K562 (cell line): Measurements from ENCODE around the gene RPTOR. TPM values are rescaled to one million over a fixed set of nuclear protein-coding genes. Genes with fewer than 3 reads are reported as not detected.
A peak's percentile ranks its signal among the peaks of the same experiment; 100 is the strongest.

Source experiments
- ATAC-seq: fragments of 200-7000 bp; cut with Tn5 transposase; 3 replicates; pipeline ENCODE4 v1.9.1; 2020; ENCODE audit warnings: moderate library complexity
- BruUV-seq: library from RNA; stranded (reverse); fragments of 400-500 nt; replicated peaks from 2 replicates; lab custom pipeline; 2021; lab: Mats Ljungman, UMichigan
- CTCF ChIA-PET: fragments of 300-600 bp; formaldehyde crosslinking; extraction: SDS; loops from one replicate; lab custom pipeline; 2021; ENCODE audit warnings: low intra/inter-chr PET ratio; lab: Yijun Ruan, JAX
- POLR2A ChIA-PET: fragments of 300-600, 350-650 bp; sonication (Branson Sonifier 250); formaldehyde crosslinking; extraction: SDS; loops from one replicate; lab custom pipeline; 2021; ENCODE audit warnings: antibody characterized with exemption, inconsistent platforms; lab: Yijun Ruan, JAX
- DNase-seq, 4 experiments: peaks; one replicate each; pipeline versions ENCODE4 v3.0.0 to v3.0.0-alpha.2; 2011 to 2018; ENCODE audit warnings: low spot score in 3 of 4, mixed read lengths in 3 of 4; ENCODE audit errors: extremely low read depth in 1 of 4
- FAIRE-seq: peaks from 2 replicates; lab custom pipeline; 2011; peaks lifted over from hg19 to GRCh38; lab: Jason Lieb, UNC
- H2AFZ ChIP-seq: 2 replicates; pipeline ENCODE4 v1.6.0; 2011; ENCODE audit warnings: low read depth, low read length, control low read depth, inconsistent platforms
- H3K27ac ChIP-seq: fragments of 200-600 bp; 3 replicates; pipeline ENCODE4 v1.8.0; 2011; ENCODE audit warnings: low read depth, mild to moderate bottlenecking, control low read depth, inconsistent platforms, low read length, moderate library complexity, mixed read lengths; ENCODE audit errors: extremely low read depth
- H3K27me3 ChIP-seq, 2 experiments: fragments of 300-600 bp in 1 of 2; 2 replicates in 1 of 2; 3 replicates in 1 of 2; pipeline versions ENCODE4 v1.6.0 to v1.8.0; 2011; ENCODE audit warnings: inconsistent platforms in 2 of 2, low read length in 2 of 2, mild to moderate bottlenecking in 1 of 2, mixed read lengths in 1 of 2, moderate library complexity in 1 of 2; ENCODE audit not compliant: control insufficient read depth in 2 of 2, insufficient read depth in 2 of 2
- H3K36me3 ChIP-seq: fragments of 300-600 bp; 3 replicates; pipeline ENCODE4 v1.8.0; 2011; ENCODE audit warnings: mild to moderate bottlenecking, low read length, inconsistent platforms; ENCODE audit not compliant: control insufficient read depth, insufficient read depth
- H3K4me1 ChIP-seq, 2 experiments: fragments of 200-600 bp in 1 of 2; replicated peaks in 1 of 2; 2 replicates in 1 of 2; 3 replicates in 1 of 2; pipeline versions ENCODE4 v1.5.1 to v1.8.0; 2011; ENCODE audit warnings: inconsistent platforms in 2 of 2, low read length in 2 of 2, mild to moderate bottlenecking in 1 of 2, mixed read lengths in 1 of 2, moderate library complexity in 1 of 2; ENCODE audit not compliant: control insufficient read depth in 2 of 2, insufficient read depth in 2 of 2
- H3K4me2 ChIP-seq: 2 replicates; pipeline ENCODE4 v1.6.1; 2011; ENCODE audit warnings: low read length, control low read depth, inconsistent platforms, mixed read lengths; ENCODE audit not compliant: insufficient read depth
- H3K4me3 ChIP-seq: fragments of 200-600 bp; sonication (generic), shearing (Covaris generic); 2 replicates; pipeline ENCODE4 v1.5.1; 2016; ENCODE audit warnings: control low read depth, inconsistent platforms
- H3K79me2 ChIP-seq: fragments of 200-600 bp; 3 replicates; pipeline ENCODE4 v1.8.0; 2011; ENCODE audit warnings: low read length, inconsistent platforms; ENCODE audit not compliant: control insufficient read depth, insufficient read depth
- H3K9ac ChIP-seq, 2 experiments: 2 replicates each; pipeline versions ENCODE4 v1.6.0 to v1.6.1; 2011; ENCODE audit warnings: low read depth in 2 of 2, low read length in 2 of 2, control low read depth in 1 of 2, inconsistent platforms in 1 of 2, mild to moderate bottlenecking in 1 of 2, mixed read lengths in 1 of 2; ENCODE audit not compliant: insufficient read depth in 1 of 2
- H3K9me1 ChIP-seq: one replicate; pipeline ENCODE4 v1.6.0; 2011; ENCODE audit warnings: inconsistent platforms, mild to moderate bottlenecking, low read length, moderate library complexity; ENCODE audit not compliant: control insufficient read depth, insufficient read depth
- H3K9me3 ChIP-seq: replicated peaks from 2 replicates; pipeline ENCODE4 v1.5.1; 2011; ENCODE audit warnings: low read depth, low read length, inconsistent platforms; ENCODE audit not compliant: control insufficient read depth, insufficient read depth
- H4K20me1 ChIP-seq: replicated peaks from 2 replicates; pipeline ENCODE4 v1.6.1; 2011; ENCODE audit warnings: low read length, inconsistent platforms, mixed read lengths; ENCODE audit not compliant: control insufficient read depth, insufficient read depth
- ATF3 ChIP-seq, 2 experiments: fragments of 450-650 bp in 1 of 2; sonication (generic) in 1 of 2; formaldehyde crosslinking in 1 of 2; IDR thresholded peaks in 1 of 2; conservative IDR thresholded peaks in 1 of 2; 2 replicates each; pipeline versions ENCODE4 v1.6.1 to v1.8.1; 2016 to 2023; ENCODE audit warnings: mild to moderate bottlenecking in 2 of 2, moderate library complexity in 2 of 2, inconsistent platforms in 1 of 2, missing genetic modification reagents in 1 of 2
- CBX1 ChIP-seq: sonication (generic); IDR thresholded peaks from 2 replicates; pipeline ENCODE4 v1.6.1; 2016; ENCODE audit warnings: antibody characterized with exemption, low read depth, mild to moderate bottlenecking
- COPS2 ChIP-seq: fragments of 450-650 bp; conservative IDR thresholded peaks from 2 replicates; pipeline ENCODE4 v1.6.1; 2016; ENCODE audit warnings: mild to moderate bottlenecking, moderate library complexity
- DDX20 ChIP-seq: fragments of 450-650 bp; IDR thresholded peaks from 2 replicates; pipeline ENCODE4 v1.6.1; 2016; ENCODE audit warnings: missing genetic modification characterization, low read depth, mild to moderate bottlenecking, missing compliant biosample characterization, moderate library complexity
- ETV5 ChIP-seq: sonication (generic); formaldehyde crosslinking; IDR thresholded peaks from 2 replicates; pipeline ENCODE4 v1.4.0; 2020; ENCODE audit warnings: low read depth, mild to moderate bottlenecking, missing genetic modification reagents
- GTF2E2 ChIP-seq: fragments of 200-800 bp; sonication (Bioruptor generic); IDR thresholded peaks from 2 replicates; pipeline ENCODE4 v1.6.1; 2016; ENCODE audit warnings: missing genetic modification characterization, missing compliant biosample characterization
- HEY1 ChIP-seq: fragments of 250-450 bp; sonication (Bioruptor Pico); IDR thresholded peaks from 2 replicates; pipeline ENCODE4 v1.5.0; 2020; ENCODE audit warnings: mild to moderate bottlenecking, moderate library complexity, borderline replicate concordance
- KDM1A ChIP-seq, 2 experiments: fragments of 450-650 bp; IDR thresholded peaks; 2 replicates each; pipeline ENCODE4 v1.6.1; 2016; ENCODE audit warnings: mild to moderate bottlenecking in 2 of 2
- MAZ ChIP-seq, 2 experiments: fragments of 450-650 bp in 1 of 2; sonication (generic) in 1 of 2; formaldehyde crosslinking; IDR thresholded peaks in 1 of 2; conservative IDR thresholded peaks in 1 of 2; 2 replicates each; pipeline versions ENCODE4 v1.4.0 to v1.5.0; 2020; ENCODE audit warnings: mild to moderate bottlenecking in 1 of 2, missing genetic modification reagents in 1 of 2
- MYNN ChIP-seq, 2 experiments: sonication (generic); formaldehyde crosslinking in 1 of 2; IDR thresholded peaks; 2 replicates each; pipeline versions ENCODE4 v1.5.0 to v1.6.1; 2016 to 2020; ENCODE audit warnings: antibody characterized with exemption in 1 of 2, missing genetic modification reagents in 1 of 2
- NR2C2 ChIP-seq, 2 experiments: fragments of 200-800 bp in 1 of 2; sonication (Bioruptor generic) in 1 of 2; sonication (generic) in 1 of 2; formaldehyde crosslinking in 1 of 2; IDR thresholded peaks; 2 replicates each; pipeline versions ENCODE4 v1.6.1 to v1.8.0; 2016 to 2022; ENCODE audit warnings: mild to moderate bottlenecking in 1 of 2, missing compliant biosample characterization in 1 of 2, missing genetic modification characterization in 1 of 2, missing genetic modification reagents in 1 of 2
- PKNOX1 ChIP-seq: fragments of 450-650 bp; IDR thresholded peaks from 2 replicates; pipeline ENCODE4 v1.6.1; 2016
- POLR2G ChIP-seq: fragments of 200-400 bp; formaldehyde crosslinking; IDR thresholded peaks from 2 replicates; pipeline ENCODE4 v1.6.1; 2017; ENCODE audit warnings: low read depth, mild to moderate bottlenecking, antibody characterized with exemption, low read length, moderate library complexity
- RBM22 ChIP-seq: fragments of 200-400 bp; formaldehyde crosslinking; IDR thresholded peaks from 2 replicates; pipeline ENCODE4 v1.6.1; 2018; ENCODE audit warnings: low read length, low read depth; ENCODE audit not compliant: poor library complexity, severe bottlenecking
- SIN3B ChIP-seq: fragments of 450-650 bp; IDR thresholded peaks from 2 replicates; pipeline ENCODE4 v1.6.1; 2017; ENCODE audit warnings: low read depth, mild to moderate bottlenecking, moderate library complexity
- ZBTB17 ChIP-seq: fragments of 450-650 bp; formaldehyde crosslinking; IDR thresholded peaks from 2 replicates; pipeline ENCODE4 v1.4.0; 2020; ENCODE audit warnings: mild to moderate bottlenecking
- ZEB2 ChIP-seq: fragments of 450-650 bp; IDR thresholded peaks from 2 replicates; pipeline ENCODE4 v1.6.1; 2016
- ZNF3 ChIP-seq: fragments of 250-450 bp; sonication (Bioruptor Pico); IDR thresholded peaks from 2 replicates; pipeline ENCODE4 v1.5.0; 2021; ENCODE audit warnings: mild to moderate bottlenecking, moderate library complexity
- ZNF830 ChIP-seq: fragments of 250-450 bp; sonication (Bioruptor Pico); IDR thresholded peaks from 2 replicates; pipeline ENCODE4 v1.5.0; 2021; ENCODE audit warnings: mild to moderate bottlenecking
- WGBS: fragments of 100-300 bp; shearing (Covaris generic); methylation state at CpG from one replicate; pipeline ENCODE4 v1.1.6; 2016; ENCODE audit warnings: low coverage, mixed read lengths; ENCODE audit not compliant: insufficient coverage; ENCODE audit errors: missing lambda C conversion rate; 5-methylcytosine and 5-hydroxymethylcytosine counted together
- in situ Hi-C: fragments of 300-500 bp; cut with MboI; formaldehyde crosslinking; loops from 4 replicates; pipeline ENCODE4 v1.15.0; 2018; ENCODE audit warnings: inconsistent platforms, mixed read lengths
- intact Hi-C: fragments of 100-400 bp; cut with micrococcal nuclease; formaldehyde crosslinking; loops from 2 replicates; pipeline ENCODE4 v1.14.2; 2022
- polyA plus RNA-seq, 8 experiments: library from polyadenylated mRNA; depleted of rRNA in 4 of 8; stranded (reverse) in 5 of 8; unstranded in 3 of 8; fragments of >200 nt; fragmentation: Nextera tagmentation in 2 of 8; fragmentation: Illumina TruSeq in 1 of 8; extraction: Ambion mirVana in 2 of 8; extraction: Trizol in 1 of 8; gene quantifications; 2 replicates each; pipeline versions ENCODE4 v1.2.1 to v1.2.3, GENCODE V29; 2011 to 2014; ENCODE audit warnings: inconsistent platforms in 1 of 8, missing spikeins in 1 of 8
- total RNA-seq, 7 experiments: library from RNA; depleted of rRNA in 6 of 7; stranded (reverse); fragments of >200 nt in 6 of 7; fragmentation: Illumina TruSeq in 2 of 7; extraction: Trizol in 2 of 7; gene quantifications; 2 replicates each; pipeline versions ENCODE4 v1.2.1 to v1.2.3, GENCODE V29; 2011 to 2021; ENCODE audit warnings: low replicate concordance in 1 of 7
- TF ChIP-seq, protein P1 (sequence below): fragments of 450-650 bp; IDR thresholded peaks from 2 replicates; pipeline ENCODE4 v1.6.1; 2016; ENCODE audit warnings: low read depth, mild to moderate bottlenecking, moderate library complexity

Gene RPTOR
- total and polyA plus RNA-seq, 9 of the 15 experiments (the other 6 are each of a cell fraction or from before 2014, with no cell fraction given), result 0.24 to 54.1 (median 10.2) TPM

- H2AFZ ChIP-seq, result no peak overlapping the region
- H3K9me3 ChIP-seq, result no peaks in the 10 kb centered on the region
- DNase-seq (no peak), FAIRE-seq (no peak), ATAC-seq (no peak)
- ChIA-PET CTCF (no interaction called here), POLR2A (interaction anchor here (0.9 to 1.0 kb wide), 3 partner anchors 16 to 164 kb away, joined by 3 to 4 read pairs (median 4); no protein-coding TSS in a partner anchor)
- H3K9me1 ChIP-seq, result no peaks in the 10 kb centered on the region
- peaks cover 27 to 35% of the 10 kb centered on the region in 2 experiments for H3K4me1 ChIP-seq
- peak overlapping the region; percentile 81; the same call in 2 of the 3 replicates for H3K27ac ChIP-seq
- no peak overlapping the region for H3K4me3 ChIP-seq
- no peaks in the 10 kb centered on the region for H4K20me1 ChIP-seq
- WGBS, result 98% methylated on average over 17 of the region's 31 CpGs
- intact Hi-C loops (no loop called here), in situ Hi-C loops (no loop called here)
- peaks cover 44% of the 10 kb centered on the region; the same call in 1 of the 3 replicates for H3K36me3 ChIP-seq
- H3K9ac ChIP-seq, result peak overlapping the region in 1 of 2 experiments; percentile 27; a peak in 1 of 4 replicates
- no TSS peak for BruUV-seq
- H3K79me2 ChIP-seq, result no peaks in the 10 kb centered on the region
- no peak overlapping the region for H3K4me2 ChIP-seq
- peak; percentile 77 for TF ChIP-seq RBM22
- TF ChIP-seq MYNN (IDR thresholded peaks at IDR 0.05), result peak; percentile 34; the same call in 1 of the 2 replicates
- no peak for TF ChIP-seq MYNN (CRISPR knock-in tag; IDR thresholded peaks at IDR 0.05)
- no peak for TF ChIP-seq ZBTB17 (CRISPR knock-in tag)
- no peak for TF ChIP-seq SIN3B
- TF ChIP-seq GTF2E2 (tag), result no peak
- TF ChIP-seq COPS2, result no peak
- TF ChIP-seq CBX1, result no peak
- TF ChIP-seq MAZ (CRISPR knock-in tag; conservative IDR thresholded peaks at IDR 0.05 in 1 of 2, IDR thresholded peaks at IDR 0.05 in 1 of 2), result no peak
- TF ChIP-seq ATF3 (IDR thresholded peaks at IDR 0.05), result 0 out of 2 replicates have a peak, but pooled peaks have one; percentile 8
- no peak for TF ChIP-seq ATF3 (CRISPR knock-in tag; conservative IDR thresholded peaks at IDR 0.05)
- peak in 1 of 2 experiments; percentile 92; a peak in 2 of 4 replicates for TF ChIP-seq KDM1A (IDR thresholded peaks at IDR 0.05)
- TF ChIP-seq PKNOX1, result no peak
- TF ChIP-seq ZEB2, result no peak
- TF ChIP-seq DDX20 (tag), result no peak
- TF ChIP-seq, protein P1, sequence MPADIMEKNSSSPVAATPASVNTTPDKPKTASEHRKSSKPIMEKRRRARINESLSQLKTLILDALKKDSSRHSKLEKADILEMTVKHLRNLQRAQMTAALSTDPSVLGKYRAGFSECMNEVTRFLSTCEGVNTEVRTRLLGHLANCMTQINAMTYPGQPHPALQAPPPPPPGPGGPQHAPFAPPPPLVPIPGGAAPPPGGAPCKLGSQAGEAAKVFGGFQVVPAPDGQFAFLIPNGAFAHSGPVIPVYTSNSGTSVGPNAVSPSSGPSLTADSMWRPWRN, result no peak
- no peak for TF ChIP-seq HEY1
- no peak for TF ChIP-seq NR2C2 (CRISPR knock-in tag; IDR thresholded peaks at IDR 0.05)
- TF ChIP-seq NR2C2 (tag; IDR thresholded peaks at IDR 0.05), result no peak
- TF ChIP-seq ZNF3, result no peak
- peak; percentile 41 for TF ChIP-seq POLR2G
- TF ChIP-seq ETV5 (CRISPR knock-in tag), result no peak
- TF ChIP-seq ZNF830, result no peak
- H3K27me3 ChIP-seq, result no peaks in the 10 kb centered on the region
These were observed 348.4 kb downstream of the RPTOR start for GRCh38 chr17:80892900-80893603.
